Calu3 (cell line): ENCODE data around the gene EVL. TPM values are rescaled to one million over a fixed set of nuclear protein-coding genes. Genes with fewer than 3 reads are reported as not detected.

Source experiments
- BruUV-seq: library from RNA; stranded (reverse); fragments of 400-500 nt; replicated peaks from 2 replicates; lab custom pipeline; 2021; lab: Mats Ljungman, UMichigan
- CTCF ChIA-PET: fragments of 300-600 bp; sonication (Branson Sonifier 250); formaldehyde crosslinking; loops from one replicate; lab custom pipeline; 2022; ENCODE audit warnings: antibody characterized with exemption; lab: Charles Lee
- DNase-seq: peaks from one replicate; pipeline ENCODE4 v3.0.0; 2022
- H3K27ac Mint-ChIP-seq: one replicate; pipeline ENCODE4 v1.8.0; 2022; ENCODE audit warnings: mixed read lengths; ENCODE audit not compliant: unreplicated experiment
- H3K27me3 Mint-ChIP-seq: one replicate; pipeline ENCODE4 v1.8.0; 2022; ENCODE audit warnings: mixed read lengths; ENCODE audit not compliant: unreplicated experiment
- H3K36me3 Mint-ChIP-seq: one replicate; pipeline ENCODE4 v1.8.0; 2022; ENCODE audit warnings: mild to moderate bottlenecking, moderate library complexity, mixed read lengths; ENCODE audit not compliant: insufficient read depth, unreplicated experiment
- H3K4me1 Mint-ChIP-seq: one replicate; pipeline ENCODE4 v1.8.0; 2022; ENCODE audit warnings: mild to moderate bottlenecking, low read depth, mixed read lengths; ENCODE audit not compliant: unreplicated experiment
- H3K4me3 Mint-ChIP-seq: one replicate; pipeline ENCODE4 v1.8.0; 2022; ENCODE audit warnings: mild to moderate bottlenecking, low read depth, moderate library complexity, mixed read lengths; ENCODE audit not compliant: unreplicated experiment
- H3K9me3 Mint-ChIP-seq: one replicate; pipeline ENCODE4 v1.8.0; 2022; ENCODE audit warnings: low read depth, mixed read lengths; ENCODE audit not compliant: unreplicated experiment
- CTCF ChIP-seq: fragments of 200-600 bp; IDR thresholded peaks from one replicate; pipeline ENCODE4 v1.8.0; 2022; ENCODE audit warnings: antibody characterized with exemption; ENCODE audit not compliant: unreplicated experiment
- intact Hi-C: fragments of 100-400 bp; cut with micrococcal nuclease; formaldehyde crosslinking; loops from one replicate; pipeline ENCODE4 v1.10.0; 2022; ENCODE audit not compliant: unreplicated experiment
- total RNA-seq: library from RNA; stranded (reverse); gene quantifications from 2 replicates; pipeline ENCODE4 v1.2.3, GENCODE V29; 2022

The EVL gene
- total RNA-seq, 1 experiment from 2014 or later = 33.5 TPM

- Mint-ChIP-seq H3K4me1 (peaks cover 16% of the 10 kb centered on the region), H3K9me3 (no peaks in the 10 kb centered on the region), H3K27me3 (no peaks in the 10 kb centered on the region), H3K27ac (no peak overlapping the region), H3K36me3 (no peaks in the 10 kb centered on the region), H3K4me3 (no peak overlapping the region)
- DNase-seq = no peak
- CTCF ChIA-PET = no interaction called here
- intact Hi-C loops = no loop called here
- no peak for TF ChIP-seq CTCF
- BruUV-seq = no TSS peak
These were observed 5.1 kb downstream of the EVL start for GRCh38 chr14:100070310-100070709.

- CTCF ChIA-PET = interaction anchor here (0.6 kb wide), 1 partner anchor 115 kb away, joined by 5 read pairs; no protein-coding TSS in a partner anchor
- Mint-ChIP-seq H3K4me1 (peaks cover 16% of the 10 kb centered on the region), H3K27me3 (no peaks in the 10 kb centered on the region), H3K9me3 (no peaks in the 10 kb centered on the region), H3K36me3 (no peaks in the 10 kb centered on the region), H3K27ac (no peak overlapping the region), H3K4me3 (no peak overlapping the region)
- intact Hi-C loops = no loop called here
- no peak for DNase-seq
- no TSS peak for BruUV-seq
- TF ChIP-seq CTCF = no peak
These were observed 6.3 kb downstream of the EVL start for GRCh38 chr14:100071545-100071944.

- CTCF ChIA-PET = no interaction called here
- no peaks in the 10 kb centered on the region for H3K36me3 Mint-ChIP-seq
- H3K9me3 Mint-ChIP-seq = no peaks in the 10 kb centered on the region
- H3K4me3 Mint-ChIP-seq = no peak overlapping the region
- TF ChIP-seq CTCF = no peak
- no TSS peak for BruUV-seq
- intact Hi-C loops = no loop called here
- no peak overlapping the region for H3K27ac Mint-ChIP-seq
- DNase-seq = no peak
- H3K4me1 Mint-ChIP-seq = peaks cover 10% of the 10 kb centered on the region
- no peaks in the 10 kb centered on the region for H3K27me3 Mint-ChIP-seq
These were observed 7.6 kb downstream of the EVL start for GRCh38 chr14:100072783-100073346.

- H3K27ac Mint-ChIP-seq = no peak overlapping the region
- H3K4me1 Mint-ChIP-seq = peaks cover under 1% of the 10 kb centered on the region
- CTCF ChIA-PET = interaction anchor here (0.7 to 1.2 kb wide), 2 partner anchors 14 to 259 kb away, joined by 3 read pairs; no protein-coding TSS in a partner anchor
- H3K36me3 Mint-ChIP-seq = no peaks in the 10 kb centered on the region
- no peak for DNase-seq
- no peaks in the 10 kb centered on the region for H3K9me3 Mint-ChIP-seq
- intact Hi-C loops = no loop called here
- no peak for TF ChIP-seq CTCF
- H3K27me3 Mint-ChIP-seq = no peaks in the 10 kb centered on the region
- BruUV-seq = no TSS peak
- no peak overlapping the region for H3K4me3 Mint-ChIP-seq
These were observed 8.6 kb downstream of the EVL start for GRCh38 chr14:100073576-100074430.
